ENCODE results near the gene CTNNA3.
"Not testable (repeated sequence)": the region's sequence is repeated elsewhere in the genome, so short reads cannot be mapped to it uniquely, and the experiment has no call there.

CTNNA3 gene

GRCh38 chr10:66350622-66351399 is 1345.2 kb downstream of the CTNNA3 start:
- DNase-seq = no peak

- DNase-seq = no peak
These were observed 1346.3 kb downstream of the CTNNA3 start for GRCh38 chr10:66349726-66350125.

GRCh38 chr10:66349076-66349475 is 1346.9 kb downstream of the CTNNA3 start:
- no peak for DNase-seq

GRCh38 chr10:66337211-66337610 is 1358.8 kb downstream of the CTNNA3 start:
- no peak for DNase-seq

GRCh38 chr10:66336791-66337190 is 1359.2 kb downstream of the CTNNA3 start:
- no peak for DNase-seq

GRCh38 chr10:66335753-66336152 is 1360.2 kb downstream of the CTNNA3 start:
- not testable (repeated sequence) for DNase-seq

GRCh38 chr10:66329147-66329546 is 1366.8 kb downstream of the CTNNA3 start:
- no peak for DNase-seq

- DNase-seq = no peak
These were observed 1369.1 kb downstream of the CTNNA3 start for GRCh38 chr10:66326876-66327275.

- no peak for DNase-seq
These were observed 1373.2 kb downstream of the CTNNA3 start for GRCh38 chr10:66322777-66323176.

- peak; percentile 46 for DNase-seq
These were observed 1374.0 kb downstream of the CTNNA3 start for GRCh38 chr10:66321723-66322665.

GRCh38 chr10:66318761-66319160 is 1377.2 kb downstream of the CTNNA3 start:
- DNase-seq = no peak

- DNase-seq = no peak
These were observed 1388.2 kb downstream of the CTNNA3 start for GRCh38 chr10:66307826-66308225.

GRCh38 chr10:66301078-66301477 is 1394.9 kb downstream of the CTNNA3 start:
- DNase-seq = no peak

- DNase-seq = no peak
These were observed 1400.4 kb downstream of the CTNNA3 start for GRCh38 chr10:66295602-66296001.

- DNase-seq = no peak
These were observed 1401.5 kb downstream of the CTNNA3 start for GRCh38 chr10:66294538-66294937.

GRCh38 chr10:66292922-66293321 is 1403.1 kb downstream of the CTNNA3 start:
- DNase-seq = no peak

- no peak for DNase-seq
These were observed 1403.5 kb downstream of the CTNNA3 start for GRCh38 chr10:66292456-66292855.

GRCh38 chr10:66291133-66291532 is 1404.9 kb downstream of the CTNNA3 start:
- DNase-seq = no peak

GRCh38 chr10:66284621-66285020 is 1411.4 kb downstream of the CTNNA3 start:
- no peak for DNase-seq

- DNase-seq = no peak
These were observed 1412.0 kb downstream of the CTNNA3 start for GRCh38 chr10:66283874-66284464.

GRCh38 chr10:66283064-66283463 is 1412.9 kb downstream of the CTNNA3 start:
- no peak for DNase-seq

GRCh38 chr10:66281327-66281726 is 1414.7 kb downstream of the CTNNA3 start:
- no peak for DNase-seq

GRCh38 chr10:66277481-66277880 is 1418.5 kb downstream of the CTNNA3 start:
- no peak for DNase-seq

Measured in femur (tissue), 1 donor.